ENCODE measurements around the gene CHTOP. TPM values are rescaled to one million over a fixed set of nuclear protein-coding genes. Genes with fewer than 3 reads are reported as not detected.

The CHTOP gene
- total and polyA plus RNA-seq, 2 experiments from 2014 or later, result 78.0 to 104 TPM

- no peaks in the 10 kb centered on the region for H3K4me1 ChIP-seq (ENCODE audit: low read depth)
- no peaks in the 10 kb centered on the region for H3K9me3 ChIP-seq (ENCODE audit: low read depth)
- no peak overlapping the region for H3K4me3 ChIP-seq
- H3K27ac ChIP-seq, result no peak overlapping the region
- DNase-seq (ENCODE audit: low read depth in 1 of 2, low spot score in 1 of 2), result no peak
- H3K36me3 ChIP-seq, result no peaks in the 10 kb centered on the region
- no peak for TF ChIP-seq CTCF (IDR thresholded peaks at IDR 0.05; ENCODE audit: low read depth, low read length)
- no peaks in the 10 kb centered on the region for H3K27me3 ChIP-seq
Measured at GRCh38 chr1:153688276-153688675, 54.4 kb downstream of the CHTOP start.

- H3K4me1 ChIP-seq (ENCODE audit: low read depth), result no peaks in the 10 kb centered on the region
- H3K36me3 ChIP-seq, result no peaks in the 10 kb centered on the region
- no peaks in the 10 kb centered on the region for H3K27me3 ChIP-seq
- no peak for DNase-seq (ENCODE audit: low read depth in 1 of 2, low spot score in 1 of 2)
- H3K4me3 ChIP-seq, result no peak overlapping the region
- H3K27ac ChIP-seq, result no peak overlapping the region
- no peak for TF ChIP-seq CTCF (IDR thresholded peaks at IDR 0.05; ENCODE audit: low read depth, low read length)
- no peaks in the 10 kb centered on the region for H3K9me3 ChIP-seq (ENCODE audit: low read depth)
Measured at GRCh38 chr1:153688736-153689328, 55.0 kb downstream of the CHTOP start.

GRCh38 chr1:153693466-153693865 is 59.6 kb downstream of the CHTOP start:
- Histone ChIP-seq H3K9me3 (ENCODE audit: low read depth) (no peaks in the 10 kb centered on the region), H3K4me1 (ENCODE audit: low read depth) (peaks cover 10% of the 10 kb centered on the region), H3K27ac (no peak overlapping the region), H3K4me3 (no peak overlapping the region), H3K27me3 (no peaks in the 10 kb centered on the region), H3K36me3 (no peaks in the 10 kb centered on the region)
- DNase-seq (ENCODE audit: low read depth in 1 of 2, low spot score in 1 of 2), result no peak
- TF ChIP-seq CTCF (IDR thresholded peaks at IDR 0.05; ENCODE audit: low read depth, low read length), result no peak

Other genes with a start within 250 kb of the CHTOP start
- gene S100A8, start 243.0 kb upstream of the CHTOP start, total RNA-seq, result 1.9 TPM in 1 of 2 replicates, not detected in the other
- 4.4 and 12.2 TPM in 2 replicates for gene S100A8, start 243.0 kb upstream of the CHTOP start, polyA plus RNA-seq
- not detected in 2 replicates for gene S100A7A, start 217.5 kb upstream of the CHTOP start, total RNA-seq
- not detected in 2 replicates for gene S100A7A, start 217.5 kb upstream of the CHTOP start, polyA plus RNA-seq
- not detected in 2 replicates for gene S100A7, start 173.4 kb upstream of the CHTOP start, total RNA-seq
- gene S100A7, start 173.4 kb upstream of the CHTOP start, polyA plus RNA-seq, result not detected in 2 replicates
- gene S100A6, start 98.1 kb upstream of the CHTOP start, total RNA-seq, result 13.7 and 23.1 TPM in 2 replicates
- 40.7 and 54.7 TPM in 2 replicates for gene S100A6, start 98.1 kb upstream of the CHTOP start, polyA plus RNA-seq
- not detected in 2 replicates for gene S100A5, start 93.1 kb upstream of the CHTOP start, total RNA-seq
- 0.31 and 0.52 TPM in 2 replicates for gene S100A5, start 93.1 kb upstream of the CHTOP start, polyA plus RNA-seq
- gene S100A4, start 88.3 kb upstream of the CHTOP start, total RNA-seq, result 74.1 and 89.4 TPM in 2 replicates
- gene S100A4, start 88.3 kb upstream of the CHTOP start, polyA plus RNA-seq, result 129 and 133 TPM in 2 replicates
- 1.8 TPM in 1 of 2 replicates, not detected in the other for gene S100A3, start 84.8 kb upstream of the CHTOP start, total RNA-seq
- 0.42 and 0.86 TPM in 2 replicates for gene S100A3, start 84.8 kb upstream of the CHTOP start, polyA plus RNA-seq
- gene S100A2, start 68.2 kb upstream of the CHTOP start, total RNA-seq, result 0.35 TPM in 1 of 2 replicates, not detected in the other
- gene S100A2, start 68.2 kb upstream of the CHTOP start, polyA plus RNA-seq, result 2.3 and 3.7 TPM in 2 replicates
- gene S100A16, start 20.9 kb upstream of the CHTOP start, total RNA-seq, result 59.7 and 76.6 TPM in 2 replicates
- gene S100A16, start 20.9 kb upstream of the CHTOP start, polyA plus RNA-seq, result 110 and 120 TPM in 2 replicates
- gene S100A14, start 17.7 kb upstream of the CHTOP start, total RNA-seq, result 0.51 TPM in 1 of 2 replicates, not detected in the other
- gene S100A14, start 17.7 kb upstream of the CHTOP start, polyA plus RNA-seq, result 0.70 and 1.9 TPM in 2 replicates
- 98.4 and 101 TPM in 2 replicates for gene S100A13, start 6.6 kb upstream of the CHTOP start, total RNA-seq
- gene S100A13, start 6.6 kb upstream of the CHTOP start, polyA plus RNA-seq, result 192 and 250 TPM in 2 replicates
- gene S100A1, start 5.6 kb upstream of the CHTOP start, total RNA-seq, result 2.2 and 7.6 TPM in 2 replicates
- 0.42 TPM in 1 of 2 replicates, not detected in the other for gene S100A1, start 5.6 kb upstream of the CHTOP start, polyA plus RNA-seq
- gene SNAPIN, start 24.6 kb downstream of the CHTOP start, total RNA-seq, result 56.1 and 83.4 TPM in 2 replicates
- gene SNAPIN, start 24.6 kb downstream of the CHTOP start, polyA plus RNA-seq, result 113 and 115 TPM in 2 replicates
- gene ILF2, start 36.9 kb downstream of the CHTOP start, total RNA-seq, result 174 and 200 TPM in 2 replicates
- 276 and 294 TPM in 2 replicates for gene ILF2, start 36.9 kb downstream of the CHTOP start, polyA plus RNA-seq
- 1.1 and 1.4 TPM in 2 replicates for gene NPR1, start 44.6 kb downstream of the CHTOP start, total RNA-seq
- gene NPR1, start 44.6 kb downstream of the CHTOP start, polyA plus RNA-seq, result 1.7 and 3.9 TPM in 2 replicates
- 45.4 and 73.5 TPM in 2 replicates for gene INTS3, start 94.0 kb downstream of the CHTOP start, total RNA-seq
- gene INTS3, start 94.0 kb downstream of the CHTOP start, polyA plus RNA-seq, result 39.7 and 60.5 TPM in 2 replicates
- gene SLC27A3, start 141.3 kb downstream of the CHTOP start, total RNA-seq, result 20.7 and 27.7 TPM in 2 replicates
- 30.6 and 46.7 TPM in 2 replicates for gene SLC27A3, start 141.3 kb downstream of the CHTOP start, polyA plus RNA-seq

All from cardiac muscle cell (in vitro differentiated cells and primary cell).